ENCODE results near the gene CLEC2L. TPM values are rescaled to one million over a fixed set of nuclear protein-coding genes. Genes with fewer than 3 reads are reported as not detected.

CLEC2L gene
- polyA plus RNA-seq, 1 donor, result 2.5 TPM

- no peak for DNase-seq (ENCODE audit: low read depth)
Observed at GRCh38 chr7:139557857-139558581, 34.5 kb downstream of the CLEC2L start.

DNA sequence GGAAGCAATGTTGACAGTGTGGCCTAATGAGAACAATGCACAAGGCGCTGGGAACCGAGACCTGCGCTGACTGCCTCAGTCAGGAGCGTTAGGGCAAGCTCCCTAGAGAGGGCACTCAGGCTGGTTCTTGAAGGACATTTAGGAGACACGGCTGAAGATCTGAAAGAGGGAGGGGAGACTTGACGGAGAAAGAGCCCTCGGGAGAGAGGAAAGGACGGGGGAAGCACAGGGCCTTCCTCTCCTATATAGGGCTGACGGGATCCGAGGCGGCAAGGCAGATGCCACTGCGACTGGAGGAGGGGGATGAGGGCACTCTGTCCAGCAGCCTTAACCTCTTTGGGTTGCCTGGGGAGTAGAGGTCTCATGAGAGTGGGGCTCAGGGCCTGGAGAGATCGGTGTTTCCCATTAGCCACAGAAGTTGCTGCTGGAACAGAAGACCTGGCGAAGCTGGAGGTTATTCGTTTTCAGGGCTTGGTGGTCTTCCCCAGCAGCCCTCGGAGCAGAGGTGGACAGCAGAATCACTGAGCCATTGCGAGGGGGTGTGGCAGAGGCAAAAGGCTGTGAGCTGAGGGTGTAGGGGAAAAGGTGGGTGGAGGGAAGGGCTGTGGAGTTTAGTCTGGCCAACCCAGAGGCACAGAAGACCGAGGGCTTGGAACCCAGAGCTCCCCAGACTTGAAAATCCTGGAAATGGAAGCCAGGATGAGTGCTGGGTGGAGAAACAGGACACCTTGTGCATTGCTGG lies 36.0 kb downstream of the CLEC2L start:
- DNase-seq (ENCODE audit: low read depth), result no peak

- no peak for DNase-seq (ENCODE audit: low read depth)
Observed at GRCh38 chr7:139560199-139560598, 36.7 kb downstream of the CLEC2L start.

DNA sequence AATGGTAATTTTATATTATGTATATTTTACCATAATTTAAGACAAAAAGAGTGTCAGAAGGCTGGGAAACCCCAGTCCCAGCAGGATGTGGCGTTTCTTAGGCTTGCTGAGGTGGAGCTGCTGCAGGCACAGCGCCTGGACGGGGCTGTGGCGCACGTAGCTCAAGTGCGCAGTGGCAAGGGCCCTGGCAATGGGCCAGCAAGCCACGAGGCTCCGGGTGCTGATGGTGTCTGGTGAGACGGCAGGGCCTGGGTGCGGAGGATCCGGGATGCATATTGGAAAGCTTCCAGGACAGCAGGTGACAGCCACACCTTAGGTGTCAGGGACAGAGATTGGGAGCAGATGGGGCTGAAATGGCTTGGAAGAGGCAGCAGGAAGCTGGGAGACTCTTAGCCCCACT lies 37.2 kb downstream of the CLEC2L start:
- no peak for DNase-seq (ENCODE audit: low read depth)

DNA sequence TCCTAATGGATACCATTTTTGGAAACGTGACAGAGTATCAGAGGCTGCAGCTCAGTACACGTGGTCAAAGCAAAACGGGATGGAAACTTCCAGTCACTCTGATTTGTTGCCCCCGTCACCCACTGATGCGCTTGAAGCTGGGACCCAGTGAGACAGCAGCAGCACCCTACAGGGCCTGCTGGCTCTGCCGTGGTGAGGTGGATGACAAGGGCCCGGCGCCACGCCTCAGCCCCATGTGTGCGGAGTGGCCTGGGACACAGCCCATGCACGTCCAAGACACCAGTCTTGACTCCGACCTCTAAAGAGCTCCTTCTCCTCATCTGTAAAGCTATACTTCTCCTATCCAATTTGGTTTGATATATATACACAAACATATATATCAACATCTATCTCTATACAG lies 39.0 kb downstream of the CLEC2L start:
- no peak for DNase-seq (ENCODE audit: low read depth)

GRCh38 chr7:139562961-139563565 lies 39.6 kb downstream of the CLEC2L start:
- no peak for DNase-seq (ENCODE audit: low read depth)

GRCh38 chr7:139563856-139564255 lies 40.4 kb downstream of the CLEC2L start:
- no peak for DNase-seq (ENCODE audit: low read depth)

GRCh38 chr7:139566075-139566474 lies 42.6 kb downstream of the CLEC2L start:
- no peak for DNase-seq (ENCODE audit: low read depth)

DNA sequence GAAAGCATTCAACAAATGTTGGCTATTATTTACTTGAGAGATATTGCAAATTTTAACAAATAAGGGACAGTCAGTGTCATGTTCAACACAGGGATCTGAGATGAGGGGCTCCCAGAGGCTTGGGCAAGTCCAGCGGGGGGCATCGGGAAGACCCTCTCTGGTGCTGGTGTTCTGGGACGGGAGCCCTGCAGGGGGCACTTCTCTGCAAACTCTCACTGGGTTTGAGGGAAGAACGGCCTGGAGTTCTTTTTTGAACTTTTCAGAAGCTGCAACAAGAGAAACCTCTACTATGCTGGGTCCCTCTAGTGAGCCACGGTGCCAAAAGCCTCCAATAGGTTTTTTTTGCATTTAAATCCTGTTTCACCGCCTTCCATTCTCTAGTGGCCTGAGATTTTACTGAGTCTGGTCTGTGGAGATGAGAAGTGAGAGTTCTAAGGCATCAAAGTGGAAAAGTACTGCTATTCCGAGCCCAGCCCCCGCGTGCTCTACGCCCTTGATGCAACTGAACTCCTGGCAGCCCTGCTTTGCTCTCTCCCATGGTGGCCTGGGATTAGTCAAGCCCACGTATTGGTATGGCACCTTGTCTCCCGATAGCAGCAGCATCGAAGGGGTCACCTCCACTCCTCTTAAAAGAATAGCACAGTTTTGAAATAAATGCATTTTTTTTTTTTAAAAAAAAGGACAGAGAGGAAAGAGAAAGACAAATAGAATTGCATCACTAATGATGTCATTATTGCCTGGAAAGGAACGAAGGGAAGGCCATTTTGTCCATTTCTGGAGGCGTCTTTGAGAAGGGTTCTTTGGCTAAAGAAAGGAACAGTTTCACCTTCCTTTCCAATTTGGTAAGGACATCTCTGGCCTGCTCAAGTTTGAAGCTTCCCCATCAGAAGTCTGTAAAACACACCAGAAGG lies 43.5 kb downstream of the CLEC2L start:
- no peak for DNase-seq (ENCODE audit: low read depth)

- DNase-seq (ENCODE audit: low read depth), result no peak
Observed at GRCh38 chr7:139567647-139568345, 44.3 kb downstream of the CLEC2L start.

- no peak for DNase-seq (ENCODE audit: low read depth)
Observed at GRCh38 chr7:139568346-139568675, 44.8 kb downstream of the CLEC2L start.

DNA sequence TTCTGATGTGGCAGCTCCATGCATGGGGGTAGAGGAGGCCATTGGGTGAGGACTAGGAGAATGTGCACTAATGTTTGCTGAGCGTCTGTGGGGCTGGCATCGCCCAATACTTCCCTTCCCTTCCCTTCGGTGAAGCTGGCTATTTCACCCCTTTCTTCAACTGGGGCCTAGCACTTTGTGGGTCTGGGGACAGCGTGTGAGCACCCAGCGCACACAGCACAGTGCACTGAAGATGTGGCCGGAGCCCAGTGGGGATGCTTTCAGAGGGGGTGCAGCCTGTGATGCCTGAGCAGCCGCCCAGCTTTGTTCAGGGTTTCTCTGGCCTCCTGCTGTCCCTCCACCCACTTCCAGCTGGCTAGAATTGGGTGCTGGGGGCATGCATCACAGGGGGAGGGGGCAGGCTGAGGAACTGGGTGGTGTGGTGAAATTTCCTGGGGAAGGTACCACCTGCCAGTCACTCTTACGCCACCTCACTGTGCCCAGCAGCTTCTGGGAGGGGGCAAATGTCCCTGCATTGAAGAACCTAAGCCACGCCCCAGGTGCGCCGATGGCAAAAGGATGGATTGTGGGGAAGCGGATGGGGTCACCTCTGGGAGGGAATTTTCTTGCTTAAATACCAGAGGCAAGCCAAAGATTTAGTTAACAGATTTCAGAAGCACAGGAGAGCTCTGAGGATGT lies 45.5 kb downstream of the CLEC2L start:
- DNase-seq (ENCODE audit: low read depth), result no peak

- no peak for DNase-seq (ENCODE audit: low read depth)
Observed at GRCh38 chr7:139570119-139570518, 46.6 kb downstream of the CLEC2L start.

DNA sequence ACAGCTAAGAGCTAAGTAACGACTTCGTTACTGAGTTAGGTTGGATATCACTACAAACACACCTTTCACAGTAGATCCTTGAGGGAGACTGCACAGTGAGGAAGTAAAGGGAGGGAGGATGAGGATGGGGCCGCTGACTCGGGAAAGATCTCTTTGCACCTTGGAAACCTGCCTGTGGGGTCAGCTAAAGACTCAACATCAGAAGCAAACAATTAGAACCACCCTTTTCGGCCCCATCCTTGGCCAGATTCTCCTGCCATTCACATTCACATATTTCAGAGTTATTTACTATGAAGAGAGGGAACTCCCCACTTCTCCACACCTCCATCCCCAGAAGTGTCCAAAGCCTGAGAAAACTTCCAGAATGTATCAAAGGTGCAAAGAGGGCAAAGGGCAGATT lies 47.1 kb downstream of the CLEC2L start:
- no peak for DNase-seq (ENCODE audit: low read depth)

- no peak for DNase-seq (ENCODE audit: low read depth)
Observed at GRCh38 chr7:139571190-139571589, 47.7 kb downstream of the CLEC2L start.

DNA sequence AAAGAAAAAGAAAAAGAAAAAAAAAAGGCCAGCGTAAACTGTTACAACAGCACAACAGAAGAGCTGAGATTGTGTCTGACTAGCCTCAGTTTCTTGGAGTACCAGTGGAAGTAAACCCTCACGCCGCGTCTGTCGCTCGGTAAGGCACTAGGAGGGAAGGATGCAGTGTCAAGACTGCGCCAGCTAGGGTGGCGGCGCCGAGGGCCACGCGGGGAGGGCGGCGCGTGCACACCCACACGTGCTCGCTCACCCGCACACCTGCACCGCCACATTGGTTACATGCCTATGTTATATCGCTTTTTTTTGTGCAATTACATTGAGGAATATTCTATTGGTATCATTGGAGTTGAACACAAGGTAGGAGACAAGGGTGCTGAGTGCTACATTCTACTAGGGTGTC lies 48.2 kb downstream of the CLEC2L start:
- DNase-seq (ENCODE audit: low read depth), result no peak

DNA sequence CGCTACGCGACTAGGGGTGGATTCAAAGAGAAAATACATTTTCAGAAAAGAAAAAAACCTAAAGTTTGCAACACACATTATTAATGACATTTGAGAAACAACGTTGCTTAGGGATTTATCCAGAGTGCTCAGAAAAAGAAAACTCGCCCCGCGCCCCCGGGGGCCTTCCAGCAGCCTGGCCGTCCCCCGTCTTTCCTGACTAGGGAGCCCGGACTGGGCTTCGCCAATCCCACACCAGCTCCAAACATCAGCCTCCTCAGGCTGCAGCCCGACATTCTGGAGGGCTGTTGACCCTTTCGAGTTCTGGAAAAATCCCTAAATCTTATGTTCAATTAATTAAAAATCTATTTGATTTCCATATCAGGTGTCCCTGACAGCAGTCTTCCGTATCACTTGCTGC lies 48.6 kb downstream of the CLEC2L start:
- DNase-seq (ENCODE audit: low read depth), result no peak

GRCh38 chr7:139572704-139573385 lies 49.4 kb downstream of the CLEC2L start:
- no peak for DNase-seq (ENCODE audit: low read depth)

DNA sequence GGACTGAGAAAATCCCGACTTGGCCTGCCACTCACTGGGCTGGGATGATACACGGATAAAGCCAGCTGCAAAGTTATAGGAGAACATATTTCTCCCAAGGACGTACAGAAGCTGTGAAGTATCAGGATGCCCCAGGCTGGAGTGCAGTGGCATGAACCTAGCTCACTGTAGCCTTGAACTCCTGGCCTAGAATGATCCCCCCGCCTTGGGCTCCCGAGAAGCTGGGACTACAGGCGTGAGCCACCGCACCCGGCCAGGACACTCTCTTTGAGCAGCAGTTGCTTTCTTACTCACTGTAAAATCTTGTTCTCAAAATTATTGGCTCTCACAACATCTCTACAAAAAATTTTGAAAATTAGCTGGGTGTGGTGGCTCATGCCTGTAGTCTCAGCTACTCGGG lies 50.4 kb downstream of the CLEC2L start:
- DNase-seq (ENCODE audit: low read depth), result no peak

- DNase-seq (ENCODE audit: low read depth), result no peak
Observed at GRCh38 chr7:139574618-139575337, 51.3 kb downstream of the CLEC2L start.

Data from forelimb muscle (tissue), 1 donor.